ENCODE data around the gene BCAS4.

DNA sequence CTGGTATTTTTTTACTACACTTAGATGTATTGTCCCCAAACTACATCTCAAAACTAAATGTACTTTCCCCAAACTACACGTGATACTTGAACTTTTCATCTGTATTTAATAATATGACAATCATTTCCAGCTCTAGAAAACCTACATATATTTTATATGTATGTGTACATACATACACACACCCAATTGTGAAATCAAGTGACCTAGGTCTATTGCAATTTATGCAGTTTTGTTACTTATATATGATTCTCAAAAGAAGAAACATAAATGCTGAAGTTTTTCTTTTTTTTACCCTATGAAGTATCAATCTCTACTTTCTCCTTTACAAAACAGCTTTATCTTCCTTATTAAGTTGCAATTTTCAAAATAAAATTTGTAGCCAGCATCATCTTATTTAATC, 131.7 kb downstream of the BCAS4 start:
- TF ChIP-seq POLR2A (IDR thresholded peaks at IDR 0.05), result no peak
- TF ChIP-seq CTCF (IDR thresholded peaks at IDR 0.05), result no peak
- no peak for TF ChIP-seq EP300 (IDR thresholded peaks at IDR 0.05)

Measured in tibial nerve (tissue), 4 donors.